ENCODE measurements around the gene ZFP36L2.

Gene ZFP36L2

GRCh38 chr2:43202289-43202688 lies 24.1 kb downstream of the ZFP36L2 start:
- TF ChIP-seq CTCF (IDR thresholded peaks at IDR 0.05; ENCODE audit: low read depth, low read length): no peak
- no peak for TF ChIP-seq EZH2phosphoT487 (IDR thresholded peaks at IDR 0.05; ENCODE audit: low read depth)
- no peak overlapping the region for H3K4me2 ChIP-seq (ENCODE audit: low read length)
- H3K9me3 ChIP-seq (ENCODE audit: insufficient read depth, low read length): no peaks in the 10 kb centered on the region
- H3K36me3 ChIP-seq (replicated peaks; ENCODE audit: low read depth, low read length): no peaks in the 10 kb centered on the region
- H2AFZ ChIP-seq (ENCODE audit: low read depth, low read length): no peak overlapping the region
- no peaks in the 10 kb centered on the region for H4K20me1 ChIP-seq (ENCODE audit: insufficient read depth, low read length)
- H3K4me1 ChIP-seq (ENCODE audit: low read length): peaks cover 5% of the 10 kb centered on the region; the same call in 1 of the 2 replicates
- no peak overlapping the region for H3K27ac ChIP-seq (ENCODE audit: low read length)
- H3K4me3 ChIP-seq (ENCODE audit: low read length): no peak overlapping the region
- no peak overlapping the region for H3K9ac ChIP-seq (ENCODE audit: low read length)
- H3K27me3 ChIP-seq (ENCODE audit: low read depth, low read length): no peaks in the 10 kb centered on the region
- no peaks in the 10 kb centered on the region for H3K79me2 ChIP-seq (ENCODE audit: low read length)

GRCh38 chr2:43201497-43201896 lies 24.9 kb downstream of the ZFP36L2 start:
- Histone ChIP-seq H3K4me3 (ENCODE audit: low read length) (no peak overlapping the region), H3K27me3 (ENCODE audit: low read depth, low read length) (no peaks in the 10 kb centered on the region), H3K4me1 (ENCODE audit: low read length) (peaks cover 5% of the 10 kb centered on the region; the same call in 1 of the 2 replicates), H3K36me3 (replicated peaks; ENCODE audit: low read depth, low read length) (no peaks in the 10 kb centered on the region), H3K9me3 (ENCODE audit: insufficient read depth, low read length) (no peaks in the 10 kb centered on the region), H3K9ac (ENCODE audit: low read length) (no peak overlapping the region), H3K27ac (ENCODE audit: low read length) (no peak overlapping the region), H2AFZ (ENCODE audit: low read depth, low read length) (peak overlapping the region; percentile 46; the same call in 1 of the 2 replicates), H4K20me1 (ENCODE audit: insufficient read depth, low read length) (no peaks in the 10 kb centered on the region), H3K4me2 (ENCODE audit: low read length) (no peak overlapping the region), H3K79me2 (ENCODE audit: low read length) (no peaks in the 10 kb centered on the region)
- TF ChIP-seq CTCF (IDR thresholded peaks at IDR 0.05; ENCODE audit: low read depth, low read length) (no peak), EZH2phosphoT487 (IDR thresholded peaks at IDR 0.05; ENCODE audit: low read depth) (no peak)

GRCh38 chr2:43201016-43201415 lies 25.4 kb downstream of the ZFP36L2 start:
- no peaks in the 10 kb centered on the region for H3K27me3 ChIP-seq (ENCODE audit: low read depth, low read length)
- TF ChIP-seq CTCF (IDR thresholded peaks at IDR 0.05; ENCODE audit: low read depth, low read length): no peak
- TF ChIP-seq EZH2phosphoT487 (IDR thresholded peaks at IDR 0.05; ENCODE audit: low read depth): no peak
- no peaks in the 10 kb centered on the region for H3K79me2 ChIP-seq (ENCODE audit: low read length)
- no peaks in the 10 kb centered on the region for H3K9me3 ChIP-seq (ENCODE audit: insufficient read depth, low read length)
- no peaks in the 10 kb centered on the region for H3K36me3 ChIP-seq (replicated peaks; ENCODE audit: low read depth, low read length)
- peaks cover 5% of the 10 kb centered on the region; the same call in 1 of the 2 replicates for H3K4me1 ChIP-seq (ENCODE audit: low read length)
- H2AFZ ChIP-seq (ENCODE audit: low read depth, low read length): no peak overlapping the region
- H4K20me1 ChIP-seq (ENCODE audit: insufficient read depth, low read length): no peaks in the 10 kb centered on the region
- no peak overlapping the region for H3K27ac ChIP-seq (ENCODE audit: low read length)
- H3K4me3 ChIP-seq (ENCODE audit: low read length): no peak overlapping the region
- H3K4me2 ChIP-seq (ENCODE audit: low read length): no peak overlapping the region
- no peak overlapping the region for H3K9ac ChIP-seq (ENCODE audit: low read length)

GRCh38 chr2:43199492-43200488 lies 26.6 kb downstream of the ZFP36L2 start:
- Histone ChIP-seq H3K4me2 (ENCODE audit: low read length) (no peak overlapping the region), H4K20me1 (ENCODE audit: insufficient read depth, low read length) (no peaks in the 10 kb centered on the region), H3K27me3 (ENCODE audit: low read depth, low read length) (no peaks in the 10 kb centered on the region), H3K9me3 (ENCODE audit: insufficient read depth, low read length) (no peaks in the 10 kb centered on the region), H3K4me1 (ENCODE audit: low read length) (peaks cover 15% of the 10 kb centered on the region), H3K9ac (ENCODE audit: low read length) (no peak overlapping the region), H3K27ac (ENCODE audit: low read length) (no peak overlapping the region), H3K4me3 (ENCODE audit: low read length) (no peak overlapping the region), H2AFZ (ENCODE audit: low read depth, low read length) (no peak overlapping the region), H3K79me2 (ENCODE audit: low read length) (no peaks in the 10 kb centered on the region), H3K36me3 (replicated peaks; ENCODE audit: low read depth, low read length) (no peaks in the 10 kb centered on the region)
- TF ChIP-seq CTCF (IDR thresholded peaks at IDR 0.05; ENCODE audit: low read depth, low read length) (no peak), EZH2phosphoT487 (IDR thresholded peaks at IDR 0.05; ENCODE audit: low read depth) (no peak)

All from OCI-LY3 (cell line).